HG02870 (cell line): Measurements from ENCODE around the gene ATG7.

Experiments
- ATAC-seq: cut with Tn5 transposase; IDR thresholded peaks from one replicate; pipeline ENCODE4 v1.9.1; 2021; ENCODE audit warnings: mild to moderate bottlenecking, moderate library complexity; ENCODE audit not compliant: unreplicated experiment

ATG7 gene

GRCh38 chr3:11603628-11604027 lies 331.4 kb downstream of the ATG7 start:
- no peak for ATAC-seq

- ATAC-seq = no peak
Measured at GRCh38 chr3:11604139-11604892, 332.1 kb downstream of the ATG7 start.

GRCh38 chr3:11605398-11605797 lies 333.2 kb downstream of the ATG7 start:
- no peak for ATAC-seq

GRCh38 chr3:11606090-11606784 lies 334.0 kb downstream of the ATG7 start:
- ATAC-seq = no peak

- ATAC-seq = no peak
Measured at GRCh38 chr3:11606865-11607440, 334.8 kb downstream of the ATG7 start.
